DOHH2 (cell line): ENCODE results near the gene OPN1SW.

Source experiments
- H3F3A ChIP-seq: fragments of 200-600 bp; sonication (generic), shearing (Covaris generic); 2 replicates; pipeline ENCODE4 v1.6.0; 2016; ENCODE audit warnings: antibody characterized with exemption, mild to moderate bottlenecking; ENCODE audit not compliant: control insufficient read depth, insufficient read depth
- H3K27ac ChIP-seq: fragments of 200-600 bp; sonication (generic); 2 replicates; pipeline ENCODE4 v1.5.1; 2014; ENCODE audit warnings: low read depth, mild to moderate bottlenecking, low read length, moderate library complexity
- H3K27me3 ChIP-seq: fragments of 200-600 bp; sonication (generic); 2 replicates; pipeline ENCODE4 v1.6.1; 2014; ENCODE audit warnings: mild to moderate bottlenecking, low read length, mixed read lengths; ENCODE audit not compliant: control insufficient read depth
- H3K36me3 ChIP-seq: fragments of 200-600 bp; sonication (generic); 2 replicates; pipeline ENCODE4 v1.6.1; 2014; ENCODE audit warnings: mild to moderate bottlenecking, low read length, moderate library complexity, mixed read lengths; ENCODE audit not compliant: control insufficient read depth
- H3K4me1 ChIP-seq: fragments of 200-600 bp; sonication (generic); 2 replicates; pipeline ENCODE4 v1.6.1; 2014; ENCODE audit warnings: mild to moderate bottlenecking, low read length, mixed read lengths; ENCODE audit not compliant: control insufficient read depth
- H3K4me2 ChIP-seq: fragments of 200-600 bp; sonication (generic); 2 replicates; pipeline ENCODE4 v1.6.0; 2014; ENCODE audit warnings: mild to moderate bottlenecking, low read length, moderate library complexity
- H3K4me3 ChIP-seq: fragments of 200-600 bp; sonication (generic); 2 replicates; pipeline ENCODE4 v1.5.1; 2014; ENCODE audit warnings: mild to moderate bottlenecking, low read length, mixed read lengths
- H3K79me2 ChIP-seq: fragments of 200-600 bp; sonication (generic); 2 replicates; pipeline ENCODE4 v1.6.1; 2014; ENCODE audit warnings: mild to moderate bottlenecking, low read length, mixed read lengths; ENCODE audit not compliant: control insufficient read depth
- H3K9me2 ChIP-seq: fragments of 200-600 bp; sonication (generic); replicated peaks from 2 replicates; pipeline ENCODE4 v1.6.1; 2014; ENCODE audit warnings: mild to moderate bottlenecking, low read length, mixed read lengths; ENCODE audit not compliant: control insufficient read depth
- H3K9me3 ChIP-seq: fragments of 200-600 bp; sonication (generic); 2 replicates; pipeline ENCODE4 v1.6.1; 2014; ENCODE audit warnings: antibody characterized with exemption, low read length, mixed read lengths; ENCODE audit not compliant: control insufficient read depth, insufficient read depth
- H4K20me1 ChIP-seq: fragments of 200-600 bp; sonication (generic); 2 replicates; pipeline ENCODE4 v1.6.0; 2014; ENCODE audit warnings: low read depth, mild to moderate bottlenecking, antibody characterized with exemption, low read length, moderate library complexity; ENCODE audit not compliant: control insufficient read depth, insufficient read depth
- CTCF ChIP-seq: fragments of 200-600 bp; sonication (generic); IDR thresholded peaks from one replicate; pipeline ENCODE4 v1.5.1; 2014; ENCODE audit warnings: antibody characterized with exemption, mild to moderate bottlenecking, low read depth, low read length; ENCODE audit not compliant: poor library complexity, severe bottlenecking
- EZH2phosphoT487 ChIP-seq: fragments of 200-600 bp; sonication (generic); IDR thresholded peaks from 2 replicates; pipeline ENCODE4 v1.6.1; 2017; ENCODE audit warnings: borderline replicate concordance, mild to moderate bottlenecking, antibody characterized with exemption, low read length, moderate library complexity, mixed read lengths

OPN1SW gene

GRCh38 chr7:128801667-128802418, 26.2 kb upstream of the OPN1SW start:
- Histone ChIP-seq H3K27me3 (no peaks in the 10 kb centered on the region), H3K4me3 (no peak overlapping the region), H3K4me1 (no peaks in the 10 kb centered on the region; the same call in 1 of the 2 replicates), H3K36me3 (peaks cover 40% of the 10 kb centered on the region), H4K20me1 (no peaks in the 10 kb centered on the region), H3K79me2 (no peaks in the 10 kb centered on the region), H3K9me3 (no peaks in the 10 kb centered on the region), H3K27ac (no peak overlapping the region), H3K9me2 (no peaks in the 10 kb centered on the region), H3F3A (no peaks in the 10 kb centered on the region), H3K4me2 (no peak overlapping the region)
- TF ChIP-seq CTCF = no peak
- TF ChIP-seq EZH2phosphoT487 = no peak

- H3K4me3 ChIP-seq = no peak overlapping the region
- H3K36me3 ChIP-seq = peaks cover 33% of the 10 kb centered on the region
- H3K4me1 ChIP-seq = no peaks in the 10 kb centered on the region; the same call in 1 of the 2 replicates
- H3K9me2 ChIP-seq = no peaks in the 10 kb centered on the region
- H3K9me3 ChIP-seq = no peaks in the 10 kb centered on the region
- TF ChIP-seq EZH2phosphoT487 (no peak), CTCF (no peak)
- H3K27ac ChIP-seq = no peak overlapping the region
- H3F3A ChIP-seq = no peaks in the 10 kb centered on the region
- H3K79me2 ChIP-seq = no peaks in the 10 kb centered on the region
- H3K4me2 ChIP-seq = no peak overlapping the region
- no peaks in the 10 kb centered on the region for H4K20me1 ChIP-seq
- H3K27me3 ChIP-seq = no peaks in the 10 kb centered on the region
Observed at GRCh38 chr7:128801003-128801402, 25.4 kb upstream of the OPN1SW start.

- H3K4me1 ChIP-seq = no peaks in the 10 kb centered on the region; the same call in 1 of the 2 replicates
- H3K27ac ChIP-seq = no peak overlapping the region
- H3K9me3 ChIP-seq = no peaks in the 10 kb centered on the region
- no peaks in the 10 kb centered on the region for H3K27me3 ChIP-seq
- peaks cover 29% of the 10 kb centered on the region for H3K36me3 ChIP-seq
- H3F3A ChIP-seq = no peaks in the 10 kb centered on the region
- no peak overlapping the region for H3K4me2 ChIP-seq
- no peaks in the 10 kb centered on the region for H3K9me2 ChIP-seq
- no peaks in the 10 kb centered on the region for H3K79me2 ChIP-seq
- no peak overlapping the region for H3K4me3 ChIP-seq
- no peaks in the 10 kb centered on the region for H4K20me1 ChIP-seq
- no peak for TF ChIP-seq EZH2phosphoT487
- TF ChIP-seq CTCF = no peak
Observed at GRCh38 chr7:128800567-128800966, 25.0 kb upstream of the OPN1SW start.
